SK-N-SH (cell line): ENCODE measurements around the gene EXOC6B. TPM values are rescaled to one million over a fixed set of nuclear protein-coding genes. Genes with fewer than 3 reads are reported as not detected.

Experiments
- CTCF ChIA-PET: fragments of 300-600, 350-600 bp; formaldehyde crosslinking; extraction: SDS; loops from one replicate; lab custom pipeline; 2021; lab: Yijun Ruan, JAX
- POLR2A ChIA-PET: fragments of 350-600 bp; sonication (Branson Sonifier 250); formaldehyde crosslinking; extraction: SDS; loops from one replicate; lab custom pipeline; 2020; ENCODE audit warnings: antibody characterized with exemption, inconsistent platforms; lab: Yijun Ruan, JAX
- DNase-seq: peaks from one replicate; pipeline ENCODE4 v3.0.0; 2012
- H2AFZ ChIP-seq: fragments of 200-600 bp; sonication (generic); 2 replicates; pipeline ENCODE4 v1.8.1; 2016; ENCODE audit warnings: antibody characterized with exemption, mild to moderate bottlenecking, low read depth
- H3F3A ChIP-seq: fragments of 200-600 bp; sonication (generic); replicated peaks from 2 replicates; pipeline ENCODE3; 2016; ENCODE audit warnings: antibody characterized with exemption, mild to moderate bottlenecking; ENCODE audit not compliant: insufficient read depth
- H3K27ac ChIP-seq, 2 experiments: fragments of 200-500 bp in 1 of 2; fragments of 200-600 bp in 1 of 2; sonication (Bioruptor generic) in 1 of 2; sonication (generic), shearing (Covaris generic) in 1 of 2; 2 replicates each; pipeline versions ENCODE4 v1.5.1 to v1.6.1; 2014 to 2016; ENCODE audit warnings: low read depth in 2 of 2, inconsistent platforms in 1 of 2, low read length in 1 of 2, mild to moderate bottlenecking in 1 of 2, mixed read lengths in 1 of 2
- H3K27me3 ChIP-seq: fragments of 200-600 bp; sonication (generic), shearing (Covaris generic); 2 replicates; pipeline ENCODE4 v1.6.1; 2016; ENCODE audit warnings: mixed run types; ENCODE audit not compliant: insufficient read depth
- H3K36me3 ChIP-seq, 2 experiments: fragments of 200-500 bp in 1 of 2; fragments of 200-600 bp in 1 of 2; sonication (Bioruptor generic) in 1 of 2; sonication (generic) in 1 of 2; replicated peaks in 1 of 2; 2 replicates each; pipeline versions ENCODE3 to v1.5.1; 2014 to 2016; ENCODE audit warnings: low read length in 1 of 2, mild to moderate bottlenecking in 1 of 2; ENCODE audit not compliant: insufficient read depth in 2 of 2, control insufficient read depth in 1 of 2
- H3K4me1 ChIP-seq, 2 experiments: fragments of 200-500 bp in 1 of 2; fragments of 200-600 bp in 1 of 2; sonication (Bioruptor generic) in 1 of 2; sonication (generic), shearing (Covaris generic) in 1 of 2; 2 replicates each; pipeline versions ENCODE4 v1.5.1 to v1.6.1; 2014 to 2016; ENCODE audit warnings: low read depth in 1 of 2, low read length in 1 of 2, mixed run types in 1 of 2; ENCODE audit not compliant: insufficient read depth in 2 of 2, control insufficient read depth in 1 of 2
- H3K4me2 ChIP-seq: fragments of 200-600 bp; sonication (generic), shearing (Covaris generic); 2 replicates; pipeline ENCODE4 v1.6.1; 2017; ENCODE audit warnings: mixed run types
- H3K4me3 ChIP-seq, 2 experiments: fragments of 200-500 bp in 1 of 2; fragments of 200-600 bp in 1 of 2; sonication (Bioruptor generic) in 1 of 2; sonication (generic), shearing (Covaris generic) in 1 of 2; 2 replicates each; pipeline versions ENCODE4 v1.5.1 to v1.8.1; 2014 to 2016; ENCODE audit warnings: low read depth in 2 of 2, inconsistent platforms in 1 of 2, low read length in 1 of 2, mild to moderate bottlenecking in 1 of 2, mixed read lengths in 1 of 2, moderate library complexity in 1 of 2
- H3K79me2 ChIP-seq: fragments of 200-600 bp; sonication (generic); 2 replicates; pipeline ENCODE4 v1.8.1; 2017; ENCODE audit warnings: mild to moderate bottlenecking; ENCODE audit not compliant: insufficient read depth
- H3K9ac ChIP-seq: fragments of 200-600 bp; sonication (generic); 2 replicates; pipeline ENCODE4 v1.6.1; 2017; ENCODE audit warnings: mixed run types
- H3K9me2 ChIP-seq: fragments of 200-600 bp; sonication (generic); 2 replicates; pipeline ENCODE4 v1.6.1; 2017; ENCODE audit warnings: mixed run types
- H3K9me3 ChIP-seq: fragments of 200-600 bp; sonication (generic); 2 replicates; pipeline ENCODE4 v1.6.1; 2017; ENCODE audit warnings: mixed run types, mild to moderate bottlenecking, moderate library complexity
- H4K20me1 ChIP-seq: fragments of 200-600 bp; sonication (generic); 2 replicates; pipeline ENCODE4 v1.6.1; 2017; ENCODE audit warnings: mild to moderate bottlenecking, mixed run types; ENCODE audit not compliant: insufficient read depth
- ELF1 ChIP-seq: IDR thresholded peaks from 2 replicates; pipeline ENCODE4 v1.4.0; 2012
- EP300 ChIP-seq, 2 experiments: IDR thresholded peaks; 2 replicates each; pipeline versions ENCODE4 v1.4.0 to v1.6.1; 2012; ENCODE audit warnings: borderline replicate concordance in 1 of 2, low read depth in 1 of 2, low read length in 1 of 2
- FOXJ3 ChIP-seq: sonication (generic); formaldehyde crosslinking; IDR thresholded peaks from 2 replicates; pipeline ENCODE4 v1.5.1; 2020; ENCODE audit warnings: mild to moderate bottlenecking, missing genetic modification reagents
- FOXM1 ChIP-seq: IDR thresholded peaks from 2 replicates; pipeline ENCODE4 v1.4.0; 2012; ENCODE audit warnings: low read depth, mild to moderate bottlenecking
- GATA2 ChIP-seq: sonication (generic); formaldehyde crosslinking; IDR thresholded peaks from 2 replicates; pipeline ENCODE4 v1.5.0; 2020; ENCODE audit warnings: mild to moderate bottlenecking, missing genetic modification reagents
- JUND ChIP-seq: IDR thresholded peaks from 2 replicates; pipeline ENCODE4 v1.4.0; 2012
- MXI1 ChIP-seq: IDR thresholded peaks from 2 replicates; pipeline ENCODE4 v1.6.1; 2012; ENCODE audit warnings: mild to moderate bottlenecking, low read depth, low read length, improper control_type of control experiment
- NRF1 ChIP-seq: IDR thresholded peaks from 2 replicates; pipeline ENCODE4 v1.6.1; 2012; ENCODE audit warnings: low read depth, mild to moderate bottlenecking, low read length
- RAD21 ChIP-seq: IDR thresholded peaks from 2 replicates; pipeline ENCODE4 v1.6.1; 2012; ENCODE audit warnings: mild to moderate bottlenecking, low read length
- RCOR1 ChIP-seq: fragments of 150-350 bp; IDR thresholded peaks from 2 replicates; pipeline ENCODE4 v1.6.1; 2017; ENCODE audit warnings: antibody characterized with exemption, low read length
- RFX5 ChIP-seq: IDR thresholded peaks from 2 replicates; pipeline ENCODE4 v1.6.1; 2012; ENCODE audit warnings: mild to moderate bottlenecking, improper control_type of control experiment, low read length
- SMC3 ChIP-seq: IDR thresholded peaks from 2 replicates; pipeline ENCODE4 v1.6.1; 2012; ENCODE audit warnings: low read depth, low read length, improper control_type of control experiment
- TAF1 ChIP-seq: IDR thresholded peaks from 2 replicates; pipeline ENCODE4 v1.6.1; 2012; ENCODE audit warnings: low read depth, mild to moderate bottlenecking, low read length, moderate library complexity, borderline replicate concordance
- YY1 ChIP-seq: IDR thresholded peaks from 2 replicates; pipeline ENCODE4 v1.4.0; 2012; ENCODE audit warnings: low read depth, mild to moderate bottlenecking
- WGBS: methylation state at CpG from one replicate; pipeline ENCODE4 v1.1.6; 2017; ENCODE audit warnings: low lambda C conversion rate; 5-methylcytosine and 5-hydroxymethylcytosine counted together
- polyA plus RNA-seq, 3 experiments: library from polyadenylated mRNA; depleted of rRNA; stranded (reverse); fragments of >200 nt; gene quantifications; 2 replicates each; pipeline ENCODE4 v1.2.3, GENCODE V29; 2012
- TF ChIP-seq, protein P1 (sequence below): IDR thresholded peaks from 2 replicates; pipeline ENCODE4; 2012
- TF ChIP-seq, protein P2 (sequence below): IDR thresholded peaks from 2 replicates; pipeline ENCODE4 v1.4.0; 2012; ENCODE audit warnings: low read depth
- TF ChIP-seq, protein P3 (sequence below): IDR thresholded peaks from 2 replicates; pipeline ENCODE4 v1.4.0; 2012; ENCODE audit warnings: low read depth, borderline replicate concordance
- TF ChIP-seq, protein P4 (sequence below): fragments of 150-350 bp; IDR thresholded peaks from 2 replicates; pipeline ENCODE4 v1.6.1; 2017; ENCODE audit warnings: antibody characterized with exemption, low read length, low read depth, borderline replicate concordance

The EXOC6B gene
- polyA plus RNA-seq, 1 of the 3 experiments (the other 2 are of a cell fraction), result 7.4 TPM

DNA sequence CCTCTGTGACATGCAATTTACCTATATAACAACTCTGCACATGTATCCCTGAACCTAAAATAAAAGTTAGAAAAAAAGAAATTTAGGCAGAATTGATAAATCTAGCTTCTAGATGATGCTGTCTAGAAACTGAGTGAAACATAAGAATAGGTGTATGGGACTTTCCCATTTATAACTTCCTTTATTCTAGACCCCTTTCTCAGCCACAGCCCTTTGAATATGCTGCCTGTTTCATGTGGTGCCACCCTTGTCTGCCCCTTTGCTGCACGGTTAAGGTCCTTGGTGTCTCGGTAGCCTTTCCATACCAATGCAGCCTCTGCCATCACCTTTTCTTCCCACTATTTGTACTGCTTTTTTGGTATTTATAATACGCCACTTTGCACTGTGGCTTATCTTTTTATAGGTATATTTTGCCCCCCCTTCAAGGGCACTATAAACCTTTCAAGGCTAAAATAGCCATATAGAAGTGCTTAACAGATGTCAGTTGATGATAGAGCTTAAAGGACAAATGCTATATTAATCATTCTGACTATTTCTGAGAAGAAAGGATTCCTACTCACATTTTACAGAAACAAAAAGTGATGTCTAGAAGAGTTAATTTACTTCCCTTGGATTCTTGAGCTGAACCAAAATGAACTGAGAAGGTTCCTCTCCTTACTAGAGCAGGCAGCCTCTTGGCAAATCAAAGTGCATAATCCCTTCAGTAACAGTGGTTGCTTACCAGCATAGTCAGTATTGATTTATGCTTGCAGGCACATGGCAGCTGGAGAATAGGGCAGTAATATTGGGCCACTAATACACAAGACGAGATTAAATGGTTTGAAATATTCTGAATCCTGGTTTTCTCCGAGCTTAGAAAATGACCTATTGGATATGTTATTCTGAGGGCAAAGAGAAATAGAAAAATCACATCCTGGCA, 590.1 kb downstream of the EXOC6B start:
- Histone ChIP-seq H3F3A (peaks cover 3% of the 10 kb centered on the region), H3K4me1 (peaks cover 2 to 26% of the 10 kb centered on the region in 2 experiments; a peak in 3 of 4 replicates), H3K27ac (peak overlapping the region in 1 of 2 experiments; percentile 59; a peak in 2 of 4 replicates), H3K79me2 (no peaks in the 10 kb centered on the region), H3K4me2 (peak overlapping the region; percentile 28; the same call in 1 of the 2 replicates), H3K9me2 (no peaks in the 10 kb centered on the region), H2AFZ (no peak overlapping the region), H3K36me3 (no peaks in the 10 kb centered on the region), H3K9ac (no peak overlapping the region), H3K4me3 (no peak overlapping the region), H3K9me3 (no peaks in the 10 kb centered on the region), H4K20me1 (no peaks in the 10 kb centered on the region), H3K27me3 (no peaks in the 10 kb centered on the region)
- 86% methylated on average over 5 of the region's 5 CpGs for WGBS
- DNase-seq, result no peak
- TF ChIP-seq, protein P1, sequence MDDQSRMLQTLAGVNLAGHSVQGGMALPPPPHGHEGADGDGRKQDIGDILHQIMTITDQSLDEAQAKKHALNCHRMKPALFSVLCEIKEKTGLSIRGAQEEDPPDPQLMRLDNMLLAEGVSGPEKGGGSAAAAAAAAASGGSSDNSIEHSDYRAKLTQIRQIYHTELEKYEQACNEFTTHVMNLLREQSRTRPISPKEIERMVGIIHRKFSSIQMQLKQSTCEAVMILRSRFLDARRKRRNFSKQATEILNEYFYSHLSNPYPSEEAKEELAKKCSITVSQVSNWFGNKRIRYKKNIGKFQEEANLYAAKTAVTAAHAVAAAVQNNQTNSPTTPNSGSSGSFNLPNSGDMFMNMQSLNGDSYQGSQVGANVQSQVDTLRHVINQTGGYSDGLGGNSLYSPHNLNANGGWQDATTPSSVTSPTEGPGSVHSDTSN, result no peak
- TF ChIP-seq NRF1 (no peak), JUND (no peak), MXI1 (no peak), YY1 (no peak), RCOR1 (no peak), RAD21 (no peak), GATA2 (CRISPR knock-in tag) (no peak), FOXM1 (no peak), FOXJ3 (CRISPR knock-in tag) (no peak), TAF1 (no peak), RFX5 (no peak), EP300 (IDR thresholded peaks at IDR 0.05; ENCODE audit: borderline replicate concordance in 1 of 2, low read depth in 1 of 2, low read length in 1 of 2) (no peak), ELF1 (no peak), SMC3 (no peak)
- TF ChIP-seq, protein P2, sequence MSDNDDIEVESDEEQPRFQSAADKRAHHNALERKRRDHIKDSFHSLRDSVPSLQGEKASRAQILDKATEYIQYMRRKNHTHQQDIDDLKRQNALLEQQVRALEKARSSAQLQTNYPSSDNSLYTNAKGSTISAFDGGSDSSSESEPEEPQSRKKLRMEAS, result no peak
- TF ChIP-seq, protein P3, sequence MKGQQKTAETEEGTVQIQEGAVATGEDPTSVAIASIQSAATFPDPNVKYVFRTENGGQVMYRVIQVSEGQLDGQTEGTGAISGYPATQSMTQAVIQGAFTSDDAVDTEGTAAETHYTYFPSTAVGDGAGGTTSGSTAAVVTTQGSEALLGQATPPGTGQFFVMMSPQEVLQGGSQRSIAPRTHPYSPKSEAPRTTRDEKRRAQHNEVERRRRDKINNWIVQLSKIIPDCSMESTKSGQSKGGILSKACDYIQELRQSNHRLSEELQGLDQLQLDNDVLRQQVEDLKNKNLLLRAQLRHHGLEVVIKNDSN, result no peak
- TF ChIP-seq, protein P4, sequence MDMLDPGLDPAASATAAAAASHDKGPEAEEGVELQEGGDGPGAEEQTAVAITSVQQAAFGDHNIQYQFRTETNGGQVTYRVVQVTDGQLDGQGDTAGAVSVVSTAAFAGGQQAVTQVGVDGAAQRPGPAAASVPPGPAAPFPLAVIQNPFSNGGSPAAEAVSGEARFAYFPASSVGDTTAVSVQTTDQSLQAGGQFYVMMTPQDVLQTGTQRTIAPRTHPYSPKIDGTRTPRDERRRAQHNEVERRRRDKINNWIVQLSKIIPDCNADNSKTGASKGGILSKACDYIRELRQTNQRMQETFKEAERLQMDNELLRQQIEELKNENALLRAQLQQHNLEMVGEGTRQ, result no peak
- CTCF ChIA-PET, result interaction anchor here (0.7 kb wide), 1 partner anchor 367 kb away, joined by 3 read pairs; no protein-coding TSS in a partner anchor
- POLR2A ChIA-PET, result no interaction called here
